Astrocyte (in vitro differentiated cells and primary cell): ENCODE data around the gene UACA.

ENCODE experiments used
- CTCF ChIP-seq: IDR thresholded peaks from 2 replicates; pipeline ENCODE4 v1.5.1; 2011; ENCODE audit warnings: low read depth, mild to moderate bottlenecking, inconsistent platforms, low read length, moderate library complexity; ENCODE audit not compliant: insufficient read depth
- EZH2 ChIP-seq: IDR thresholded peaks from 2 replicates; pipeline ENCODE4 v1.6.1; 2012; ENCODE audit warnings: mild to moderate bottlenecking, low read length, inconsistent platforms; ENCODE audit not compliant: insufficient read depth

GRCh38 chr15:70699890-70700289, 63.5 kb downstream of the UACA start:
- TF ChIP-seq CTCF = no peak
- TF ChIP-seq EZH2 = no peak
